ENCODE results near the gene FAM118B. TPM values are rescaled to one million over a fixed set of nuclear protein-coding genes. Genes with fewer than 3 reads are reported as not detected.

Gene FAM118B
- total RNA-seq, 1 experiment from 2014 or later, result 13.1 TPM

- H3K4me2 ChIP-seq, result no peak overlapping the region
- intact Hi-C loops (cut with micrococcal nuclease; ENCODE audit: unreplicated experiment), result no loop called here
- POLR2A ChIA-PET (ENCODE audit: unreplicated experiment), result no interaction called here
Observed at GRCh38 chr11:126169291-126169690, 42.3 kb upstream of the FAM118B start.

GRCh38 chr11:126172596-126173038 is 39.0 kb upstream of the FAM118B start:
- H3K4me1 ChIP-seq (replicated peaks; ENCODE audit: insufficient read depth), result no peaks in the 10 kb centered on the region
- no peak for DNase-seq
- H2AFZ ChIP-seq, result no peak overlapping the region
- H3K4me3 ChIP-seq, result no peak overlapping the region
- H3K4me2 ChIP-seq, result no peak overlapping the region
- H3K36me3 ChIP-seq (ENCODE audit: low read depth), result no peaks in the 10 kb centered on the region
- no peak overlapping the region for H3K27ac ChIP-seq
- ChIA-PET CTCF (no interaction called here), POLR2A (ENCODE audit: unreplicated experiment) (no interaction called here)
- H3K79me2 ChIP-seq (ENCODE audit: low read depth), result no peaks in the 10 kb centered on the region
- BruUV-seq (replicated peaks), result no TSS peak
- no peak for TF ChIP-seq EZH2 (IDR thresholded peaks at IDR 0.05; ENCODE audit: low read depth)
- TF ChIP-seq, protein P1, sequence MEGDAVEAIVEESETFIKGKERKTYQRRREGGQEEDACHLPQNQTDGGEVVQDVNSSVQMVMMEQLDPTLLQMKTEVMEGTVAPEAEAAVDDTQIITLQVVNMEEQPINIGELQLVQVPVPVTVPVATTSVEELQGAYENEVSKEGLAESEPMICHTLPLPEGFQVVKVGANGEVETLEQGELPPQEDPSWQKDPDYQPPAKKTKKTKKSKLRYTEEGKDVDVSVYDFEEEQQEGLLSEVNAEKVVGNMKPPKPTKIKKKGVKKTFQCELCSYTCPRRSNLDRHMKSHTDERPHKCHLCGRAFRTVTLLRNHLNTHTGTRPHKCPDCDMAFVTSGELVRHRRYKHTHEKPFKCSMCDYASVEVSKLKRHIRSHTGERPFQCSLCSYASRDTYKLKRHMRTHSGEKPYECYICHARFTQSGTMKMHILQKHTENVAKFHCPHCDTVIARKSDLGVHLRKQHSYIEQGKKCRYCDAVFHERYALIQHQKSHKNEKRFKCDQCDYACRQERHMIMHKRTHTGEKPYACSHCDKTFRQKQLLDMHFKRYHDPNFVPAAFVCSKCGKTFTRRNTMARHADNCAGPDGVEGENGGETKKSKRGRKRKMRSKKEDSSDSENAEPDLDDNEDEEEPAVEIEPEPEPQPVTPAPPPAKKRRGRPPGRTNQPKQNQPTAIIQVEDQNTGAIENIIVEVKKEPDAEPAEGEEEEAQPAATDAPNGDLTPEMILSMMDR (conservative IDR thresholded peaks at IDR 0.05), result no peak
- intact Hi-C loops (cut with micrococcal nuclease; ENCODE audit: unreplicated experiment), result no loop called here
- no peaks in the 10 kb centered on the region for H4K20me1 ChIP-seq (ENCODE audit: insufficient read depth)
- H3K9me2 ChIP-seq (ENCODE audit: insufficient read depth), result no peaks in the 10 kb centered on the region
- no peaks in the 10 kb centered on the region for H3K9me3 ChIP-seq (ENCODE audit: insufficient read depth, low read depth)
- H3K27me3 ChIP-seq (ENCODE audit: insufficient read depth, low read depth), result no peaks in the 10 kb centered on the region
- no peaks in the 10 kb centered on the region for H3F3A ChIP-seq (ENCODE audit: insufficient read depth, low read depth)

More at GRCh38 chr11:126169291-126169690, 42.3 kb upstream of the FAM118B start:
- TF ChIP-seq, protein P1 (conservative IDR thresholded peaks at IDR 0.05), result no peak
- TF ChIP-seq EZH2 (IDR thresholded peaks at IDR 0.05; ENCODE audit: low read depth), result no peak
- CTCF ChIA-PET, result interaction anchor here (0.6 kb wide), 1 partner anchor 227 kb away, joined by 3 read pairs; no protein-coding TSS in a partner anchor
- DNase-seq, result no peak
- Histone ChIP-seq H3K79me2 (ENCODE audit: low read depth) (no peaks in the 10 kb centered on the region), H3F3A (ENCODE audit: insufficient read depth, low read depth) (no peaks in the 10 kb centered on the region), H3K9me2 (ENCODE audit: insufficient read depth) (no peaks in the 10 kb centered on the region), H3K4me3 (no peak overlapping the region), H3K27me3 (ENCODE audit: insufficient read depth, low read depth) (no peaks in the 10 kb centered on the region), H3K4me1 (replicated peaks; ENCODE audit: insufficient read depth) (no peaks in the 10 kb centered on the region), H3K9me3 (ENCODE audit: insufficient read depth, low read depth) (no peaks in the 10 kb centered on the region), H2AFZ (no peak overlapping the region), H3K36me3 (ENCODE audit: low read depth) (no peaks in the 10 kb centered on the region), H3K27ac (no peak overlapping the region), H4K20me1 (ENCODE audit: insufficient read depth) (no peaks in the 10 kb centered on the region)
- BruUV-seq (replicated peaks), result no TSS peak

DNA sequence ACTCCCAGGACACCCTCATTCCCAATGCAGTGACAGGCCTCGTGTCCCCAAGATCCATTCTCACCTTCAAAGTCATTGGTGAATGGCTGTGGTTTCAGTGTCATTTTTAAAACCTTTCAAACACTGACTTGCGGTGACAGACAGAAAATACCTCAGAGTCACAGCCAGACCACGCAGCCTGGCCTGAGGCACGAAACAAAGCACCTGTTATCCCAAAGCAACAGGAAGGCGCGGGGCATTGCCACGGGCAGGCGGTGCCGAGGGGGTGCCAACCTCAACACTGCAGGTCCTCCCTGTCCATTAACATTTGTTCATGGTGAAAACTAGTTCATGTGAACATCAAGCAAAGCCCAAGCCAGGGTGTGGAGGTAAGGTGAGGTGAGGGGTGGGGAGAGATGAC is 38.3 kb upstream of the FAM118B start:
- CTCF ChIA-PET, result no interaction called here
- Histone ChIP-seq H3K9me3 (ENCODE audit: insufficient read depth, low read depth) (no peaks in the 10 kb centered on the region), H3K9me2 (ENCODE audit: insufficient read depth) (no peaks in the 10 kb centered on the region), H3K79me2 (ENCODE audit: low read depth) (no peaks in the 10 kb centered on the region), H3K4me3 (no peak overlapping the region), H3K4me1 (replicated peaks; ENCODE audit: insufficient read depth) (no peaks in the 10 kb centered on the region), H3K27ac (no peak overlapping the region), H3K4me2 (no peak overlapping the region), H3F3A (ENCODE audit: insufficient read depth, low read depth) (no peaks in the 10 kb centered on the region), H4K20me1 (ENCODE audit: insufficient read depth) (no peaks in the 10 kb centered on the region), H3K27me3 (ENCODE audit: insufficient read depth, low read depth) (no peaks in the 10 kb centered on the region), H3K36me3 (ENCODE audit: low read depth) (no peaks in the 10 kb centered on the region), H2AFZ (no peak overlapping the region)
- BruUV-seq (replicated peaks), result no TSS peak
- POLR2A ChIA-PET (ENCODE audit: unreplicated experiment), result no interaction called here
- intact Hi-C loops (cut with micrococcal nuclease; ENCODE audit: unreplicated experiment), result no loop called here
- DNase-seq, result no peak
- TF ChIP-seq, protein P1 (conservative IDR thresholded peaks at IDR 0.05), result no peak
- TF ChIP-seq EZH2 (IDR thresholded peaks at IDR 0.05; ENCODE audit: low read depth), result no peak

Data from PC-9 (cell line).